H1 (cell line): ENCODE data around the gene SLC44A5. TPM values are rescaled to one million over a fixed set of nuclear protein-coding genes. Genes with fewer than 3 reads are reported as not detected.

Source experiments
- CHD2 ChIP-seq: IDR thresholded peaks from 2 replicates; pipeline ENCODE4 v1.6.1; 2012; ENCODE audit warnings: low read length, improper control_type of control experiment
- CHD7 ChIP-seq: fragments of 300-600 bp; sonication (generic); IDR thresholded peaks from 2 replicates; pipeline ENCODE4 v1.7.1; 2012; ENCODE audit warnings: low read length, moderate library complexity, mild to moderate bottlenecking, inconsistent platforms; ENCODE audit not compliant: insufficient replicate concordance
- GABPA ChIP-seq: IDR thresholded peaks from 2 replicates; pipeline ENCODE4 v1.6.1; 2011; ENCODE audit warnings: mild to moderate bottlenecking, low read length, moderate library complexity, borderline replicate concordance; ENCODE audit not compliant: insufficient read depth
- MAFK ChIP-seq: IDR thresholded peaks from 2 replicates; pipeline ENCODE4 v1.6.1; 2012; ENCODE audit warnings: low read depth, mild to moderate bottlenecking, improper control_type of control experiment, low read length
- SP4 ChIP-seq: IDR thresholded peaks from 2 replicates; pipeline ENCODE4 v1.6.1; 2012; ENCODE audit warnings: low read length, inconsistent platforms
- TBP ChIP-seq: IDR thresholded peaks from 2 replicates; pipeline ENCODE4 v1.6.1; 2011; ENCODE audit warnings: low read depth, low read length, improper control_type of control experiment
- polyA plus RNA-seq, 7 experiments: library from polyadenylated mRNA; depleted of rRNA in 3 of 7; stranded (reverse) in 5 of 7; unstranded in 2 of 7; fragments of >200 nt in 5 of 7; fragments of 200-250 nt in 2 of 7; gene quantifications; 1 replicate in 5 of 7; 2 replicates in 1 of 7; 4 replicates in 1 of 7; pipeline versions ENCODE4 v1.2.1 to v1.2.3, GENCODE V29; 2011 to 2013; ENCODE audit warnings: missing spikeins in 2 of 7, mixed read lengths in 2 of 7
- total RNA-seq: library from RNA; stranded (reverse); fragmentation: NEBNext Ultra II Directional; extraction: Animal tissue kit (Norgen Biotek cat#: 25700); gene quantifications from 2 replicates; pipeline ENCODE4 v1.2.1, GENCODE V29; 2021
- TF ChIP-seq, protein P1 (sequence below), 3 experiments: IDR thresholded peaks; 1 replicate in 2 of 3; 2 replicates in 1 of 3; pipeline versions ENCODE4 v1.5.1 to v1.6.1; 2011; ENCODE audit warnings: low read length in 3 of 3, mild to moderate bottlenecking in 3 of 3, inconsistent platforms in 2 of 3, low read depth in 1 of 3, moderate library complexity in 1 of 3; ENCODE audit not compliant: insufficient read depth in 1 of 3; ENCODE audit errors: control extremely low read depth in 1 of 3

SLC44A5 gene
- total and polyA plus RNA-seq, 2 of the 8 experiments (the other 6 are each of a cell fraction or from before 2014, with no cell fraction given): 1.8 to 3.3 TPM

DNA sequence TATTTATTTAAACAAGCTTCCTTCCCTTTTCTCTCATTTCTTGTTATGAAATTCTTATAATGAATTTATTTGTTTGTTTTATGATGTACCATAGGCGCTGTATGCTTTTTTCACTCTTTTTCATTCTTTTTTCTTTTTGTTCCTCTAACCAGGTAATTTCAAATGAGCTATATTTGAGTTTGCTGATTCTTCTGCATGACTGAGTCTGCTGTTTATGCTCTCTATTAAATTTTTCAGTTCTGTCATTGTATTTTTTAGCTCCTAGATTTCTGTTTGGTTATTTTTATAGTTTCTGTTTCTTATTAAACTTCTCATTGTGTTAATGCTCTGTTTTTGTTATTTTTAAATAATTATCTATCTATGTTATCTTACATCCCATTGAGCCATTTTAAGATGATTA lies 244.3 kb downstream of the SLC44A5 start (continued):
- TF ChIP-seq CHD7 (no peak), GABPA (no peak), CHD2 (no peak), SP4 (no peak), MAFK (no peak), TBP (no peak)
- TF ChIP-seq, protein P1, sequence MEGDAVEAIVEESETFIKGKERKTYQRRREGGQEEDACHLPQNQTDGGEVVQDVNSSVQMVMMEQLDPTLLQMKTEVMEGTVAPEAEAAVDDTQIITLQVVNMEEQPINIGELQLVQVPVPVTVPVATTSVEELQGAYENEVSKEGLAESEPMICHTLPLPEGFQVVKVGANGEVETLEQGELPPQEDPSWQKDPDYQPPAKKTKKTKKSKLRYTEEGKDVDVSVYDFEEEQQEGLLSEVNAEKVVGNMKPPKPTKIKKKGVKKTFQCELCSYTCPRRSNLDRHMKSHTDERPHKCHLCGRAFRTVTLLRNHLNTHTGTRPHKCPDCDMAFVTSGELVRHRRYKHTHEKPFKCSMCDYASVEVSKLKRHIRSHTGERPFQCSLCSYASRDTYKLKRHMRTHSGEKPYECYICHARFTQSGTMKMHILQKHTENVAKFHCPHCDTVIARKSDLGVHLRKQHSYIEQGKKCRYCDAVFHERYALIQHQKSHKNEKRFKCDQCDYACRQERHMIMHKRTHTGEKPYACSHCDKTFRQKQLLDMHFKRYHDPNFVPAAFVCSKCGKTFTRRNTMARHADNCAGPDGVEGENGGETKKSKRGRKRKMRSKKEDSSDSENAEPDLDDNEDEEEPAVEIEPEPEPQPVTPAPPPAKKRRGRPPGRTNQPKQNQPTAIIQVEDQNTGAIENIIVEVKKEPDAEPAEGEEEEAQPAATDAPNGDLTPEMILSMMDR (IDR thresholded peaks at IDR 0.05; ENCODE audit: control extremely low read depth in 1 of 3, insufficient read depth in 1 of 3, low read depth in 1 of 3, low read length in 3 of 3): no peak
